ENCODE results near the gene NDUFA3. TPM values are rescaled to one million over a fixed set of nuclear protein-coding genes. Genes with fewer than 3 reads are reported as not detected.
"Not testable (repeated sequence)": the region's sequence is repeated elsewhere in the genome, so short reads cannot be mapped to it uniquely, and the experiment has no call there.

The NDUFA3 gene
- total RNA-seq, 6 donors from 2014 or later: 11.5 to 127 (median 49.5) TPM

GRCh38 chr19:54099190-54099902 lies 3.3 kb upstream of the NDUFA3 start:
- H3K4me3 ChIP-seq: peak overlapping the region in 1 of 4 donors; percentile 39
- H3K9me3 ChIP-seq: no peaks in the 10 kb centered on the region
- no peaks in the 10 kb centered on the region for H3K36me3 ChIP-seq
- peak overlapping the region in 1 of 4 donors; percentile 77 for H3K27ac ChIP-seq
- ATAC-seq (ENCODE audit: low FRiP score in 2 of 2) (no peak), DNase-seq (no peak)
- 81 to 87% methylated on average over 8 to 12 of the region's 12 CpGs for WGBS, 2 donors
- H3K27me3 ChIP-seq: peaks cover 0 to 8% (median 3%) of the 10 kb centered on the region in 4 donors
- peaks cover 19 to 36% (median 21%) of the 10 kb centered on the region in 4 donors for H3K4me1 ChIP-seq
- TF ChIP-seq EP300 (IDR thresholded peaks at IDR 0.05) (no peak), POLR2AphosphoS5 (IDR thresholded peaks at IDR 0.05) (no peak), POLR2A (IDR thresholded peaks at IDR 0.05) (no peak)
- TF ChIP-seq, protein P1, sequence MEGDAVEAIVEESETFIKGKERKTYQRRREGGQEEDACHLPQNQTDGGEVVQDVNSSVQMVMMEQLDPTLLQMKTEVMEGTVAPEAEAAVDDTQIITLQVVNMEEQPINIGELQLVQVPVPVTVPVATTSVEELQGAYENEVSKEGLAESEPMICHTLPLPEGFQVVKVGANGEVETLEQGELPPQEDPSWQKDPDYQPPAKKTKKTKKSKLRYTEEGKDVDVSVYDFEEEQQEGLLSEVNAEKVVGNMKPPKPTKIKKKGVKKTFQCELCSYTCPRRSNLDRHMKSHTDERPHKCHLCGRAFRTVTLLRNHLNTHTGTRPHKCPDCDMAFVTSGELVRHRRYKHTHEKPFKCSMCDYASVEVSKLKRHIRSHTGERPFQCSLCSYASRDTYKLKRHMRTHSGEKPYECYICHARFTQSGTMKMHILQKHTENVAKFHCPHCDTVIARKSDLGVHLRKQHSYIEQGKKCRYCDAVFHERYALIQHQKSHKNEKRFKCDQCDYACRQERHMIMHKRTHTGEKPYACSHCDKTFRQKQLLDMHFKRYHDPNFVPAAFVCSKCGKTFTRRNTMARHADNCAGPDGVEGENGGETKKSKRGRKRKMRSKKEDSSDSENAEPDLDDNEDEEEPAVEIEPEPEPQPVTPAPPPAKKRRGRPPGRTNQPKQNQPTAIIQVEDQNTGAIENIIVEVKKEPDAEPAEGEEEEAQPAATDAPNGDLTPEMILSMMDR (IDR thresholded peaks at IDR 0.05): no peak

DNA sequence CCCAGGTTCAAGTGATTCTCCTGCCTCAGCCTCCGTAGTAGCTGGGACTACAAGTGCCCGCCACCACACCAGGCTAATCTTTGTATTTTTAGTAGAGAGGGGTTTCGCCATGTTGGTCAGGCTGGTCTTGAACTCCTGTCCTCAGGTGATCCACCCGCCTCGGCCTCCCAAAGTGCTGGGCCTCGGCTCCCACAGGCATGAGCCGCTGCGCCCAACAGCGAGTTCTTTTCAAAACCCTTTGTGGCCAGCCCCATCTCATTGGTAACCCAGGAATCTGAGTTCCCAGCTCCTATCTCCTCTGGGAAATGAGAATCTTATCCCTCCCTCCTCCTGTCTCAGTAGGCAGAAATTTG lies 2.8 kb upstream of the NDUFA3 start:
- ATAC-seq (ENCODE audit: low FRiP score in 2 of 2); DNase-seq; H3K9me3 ChIP-seq; H3K27me3 ChIP-seq; H3K36me3 ChIP-seq: not testable (repeated sequence)
- Histone ChIP-seq H3K27ac (peak overlapping the region; percentile 46 to 77 (median 64)), H3K4me3 (peak overlapping the region in 2 of 4 donors; percentile 13 to 39), H3K4me1 (peaks cover 19 to 38% (median 22%) of the 10 kb centered on the region in 4 donors)
- WGBS, 2 donors: 77 to 88% methylated on average over 9 of the region's 9 CpGs

DNA sequence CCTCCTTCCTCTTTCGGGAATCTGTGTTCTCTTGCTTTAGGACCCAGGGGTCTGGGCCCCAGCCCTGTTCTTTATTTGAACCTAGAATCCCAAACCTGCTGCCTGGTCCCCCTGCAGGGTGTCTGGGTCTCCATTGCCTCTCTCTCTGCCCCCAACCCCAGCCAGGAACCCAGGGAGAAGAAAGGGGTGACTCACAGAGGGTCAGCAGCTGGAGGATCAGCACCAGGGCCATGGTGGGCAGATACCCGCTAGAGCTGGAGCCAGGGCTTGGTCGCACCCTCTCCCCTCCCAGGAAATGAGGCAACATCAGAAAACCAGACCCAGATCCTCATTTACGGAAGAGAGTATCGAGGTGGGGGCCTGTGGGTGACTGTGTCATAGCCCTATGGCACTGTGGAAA lies 2.1 kb upstream of the NDUFA3 start, which contains the start of gene OSCAR:
OSCAR (minus strand) TSS at position 243 of the 400 bp plus-strand sequence; CDS start at position 232, 11 bp downstream.
- 34 to 49% methylated on average over 3 to 5 of the region's 5 CpGs for WGBS, 2 donors
- H3K36me3 ChIP-seq: peaks cover 0 to 3% (median 1%) of the 10 kb centered on the region in 4 donors
- DNase-seq: peak in 1 of 2 donors; percentile 67
- H3K27ac ChIP-seq: peak within 1 kb of the TSS; percentile 46 to 77 (median 64)
- peaks cover 0 to 7% (median 3%) of the 10 kb centered on the region in 4 donors for H3K27me3 ChIP-seq
- peaks cover 17 to 32% (median 19%) of the 10 kb centered on the region in 4 donors for H3K4me1 ChIP-seq
- peak within 1 kb of the TSS in 3 of 4 donors; percentile 11 to 39 (median 13) for H3K4me3 ChIP-seq
- ATAC-seq (ENCODE audit: low FRiP score in 2 of 2): peak in 1 of 2 donors; percentile 18
- no peaks in the 10 kb centered on the region for H3K9me3 ChIP-seq
- peak in 1 of 4 donors; percentile 58 for TF ChIP-seq POLR2A (IDR thresholded peaks at IDR 0.05)
- TF ChIP-seq, protein P1 (IDR thresholded peaks at IDR 0.05): no peak
- peak; percentile 5 to 32 for TF ChIP-seq POLR2AphosphoS5 (IDR thresholded peaks at IDR 0.05)

GRCh38 chr19:54104998-54105715 lies 2.5 kb downstream of the NDUFA3 start:
- 88 to 92% methylated on average over 11 of the region's 11 CpGs for WGBS, 2 donors
- Histone ChIP-seq H3K27me3 (no peaks in the 10 kb centered on the region), H3K4me1 (peaks cover 12 to 22% (median 13%) of the 10 kb centered on the region in 4 donors), H3K36me3 (peaks cover 26 to 49% (median 45%) of the 10 kb centered on the region in 4 donors), H3K9me3 (no peaks in the 10 kb centered on the region), H3K4me3 (no peak overlapping the region), H3K27ac (no peak overlapping the region)
- ATAC-seq (ENCODE audit: low FRiP score in 2 of 2): no peak
- TF ChIP-seq EP300 (IDR thresholded peaks at IDR 0.05) (no peak), POLR2AphosphoS5 (IDR thresholded peaks at IDR 0.05) (no peak), POLR2A (IDR thresholded peaks at IDR 0.05) (no peak)
- TF ChIP-seq, protein P1 (IDR thresholded peaks at IDR 0.05): no peak
- no peak for DNase-seq

DNA sequence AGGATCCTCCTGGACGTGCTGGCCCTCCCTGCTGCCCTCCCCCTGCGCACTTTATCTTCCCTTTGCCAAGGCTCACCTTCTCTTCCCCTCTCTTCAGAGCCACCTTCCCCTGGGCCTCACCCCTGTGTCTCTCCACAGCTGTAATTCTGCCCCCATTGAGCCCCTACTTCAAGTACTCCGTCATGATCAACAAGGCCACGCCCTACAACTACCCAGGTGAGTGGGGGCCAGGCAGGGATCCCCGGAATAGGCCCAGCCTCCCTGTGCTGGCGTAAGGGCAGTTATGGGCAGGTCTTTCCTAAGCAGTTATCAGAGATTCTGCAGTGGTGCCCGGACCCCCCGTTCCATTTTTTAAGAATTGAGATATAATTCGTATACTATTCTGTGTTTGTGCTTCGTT lies 3.1 kb downstream of the NDUFA3 start:
- no peak for ATAC-seq (ENCODE audit: low FRiP score in 2 of 2)
- Histone ChIP-seq H3K4me3 (no peak overlapping the region), H3K9me3 (no peaks in the 10 kb centered on the region), H3K27me3 (no peaks in the 10 kb centered on the region), H3K4me1 (peaks cover 12 to 22% (median 13%) of the 10 kb centered on the region in 4 donors), H3K27ac (no peak overlapping the region), H3K36me3 (peaks cover 27 to 55% (median 51%) of the 10 kb centered on the region in 4 donors)
- 92 to 95% methylated on average over 10 of the region's 10 CpGs for WGBS, 2 donors
- DNase-seq: no peak
- TF ChIP-seq POLR2AphosphoS5 (IDR thresholded peaks at IDR 0.05) (no peak), POLR2A (IDR thresholded peaks at IDR 0.05) (no peak), EP300 (IDR thresholded peaks at IDR 0.05) (no peak)
- TF ChIP-seq, protein P1 (IDR thresholded peaks at IDR 0.05): no peak

All from upper lobe of left lung (tissue), 6 donors.